GM19463 (cell line): ENCODE measurements around the gene ZNF860.
A peak's percentile ranks its signal among the peaks of the same experiment; 100 is the strongest.
"Not testable (repeated sequence)": the region's sequence is repeated elsewhere in the genome, so short reads cannot be mapped to it uniquely, and the experiment has no call there.

Experiments
- ATAC-seq: cut with Tn5 transposase; IDR thresholded peaks from one replicate; pipeline ENCODE4 v1.9.1; 2021; ENCODE audit warnings: mild to moderate bottlenecking, moderate library complexity; ENCODE audit not compliant: unreplicated experiment

Gene ZNF860

DNA sequence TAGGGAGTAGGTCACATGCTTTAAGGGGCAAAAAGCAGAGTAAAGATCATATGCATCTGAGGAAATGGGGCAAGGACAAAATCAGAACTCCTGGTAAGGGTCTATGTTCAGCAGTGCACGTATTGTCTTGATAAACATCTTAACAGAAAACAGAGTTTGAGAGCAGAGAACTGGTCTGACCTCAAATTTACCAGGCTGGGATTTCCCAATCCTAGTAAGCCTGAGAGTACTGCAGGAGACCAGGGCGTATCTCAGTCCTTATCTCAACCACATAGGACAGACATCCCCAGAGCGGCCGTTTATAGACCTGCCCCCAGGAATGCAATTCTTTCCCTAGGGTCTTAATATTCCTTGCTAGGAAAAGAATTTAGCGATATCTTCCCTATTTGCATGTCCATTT lies 13.5 kb downstream of the ZNF860 start:
- ATAC-seq, result not testable (repeated sequence)

DNA sequence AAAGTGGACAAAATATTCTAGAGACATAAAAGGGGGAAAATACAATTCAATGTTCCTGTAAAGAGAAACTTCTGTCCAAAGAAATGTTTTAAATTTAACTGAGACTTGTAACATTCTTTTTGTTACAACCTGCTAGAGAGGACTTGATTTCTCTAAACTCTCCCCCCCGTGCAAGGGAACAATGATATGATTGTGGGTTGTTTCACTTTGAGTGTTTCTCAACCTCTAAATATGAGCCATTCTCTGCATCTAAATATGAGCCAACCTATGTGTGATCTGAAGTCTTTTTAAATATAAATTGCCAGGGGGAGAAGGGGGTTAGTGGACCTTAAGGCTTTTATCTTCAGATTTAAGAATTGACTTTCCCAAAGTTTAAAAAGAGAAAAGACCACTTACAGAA lies 14.6 kb downstream of the ZNF860 start:
- ATAC-seq, result no peak

DNA sequence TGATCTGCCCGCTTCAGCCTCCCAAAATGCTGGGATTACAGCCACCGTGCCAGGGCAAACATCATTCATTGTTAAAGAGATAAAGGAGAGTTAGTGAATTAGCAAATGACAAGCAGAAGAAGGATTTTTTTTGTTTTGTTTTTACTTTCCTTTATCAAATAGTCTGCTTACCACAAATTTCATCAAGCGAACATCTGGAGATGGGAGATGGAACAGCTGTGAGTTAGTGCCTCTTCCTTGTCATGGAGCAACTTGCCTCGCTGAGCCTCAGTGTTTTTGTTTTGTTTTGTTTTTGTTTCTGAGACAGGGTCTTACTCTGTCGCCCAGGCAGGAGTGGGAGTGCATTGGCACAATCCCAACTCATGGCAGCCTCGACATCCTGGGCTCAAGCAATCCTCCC lies 15.9 kb downstream of the ZNF860 start:
- ATAC-seq, result no peak

DNA sequence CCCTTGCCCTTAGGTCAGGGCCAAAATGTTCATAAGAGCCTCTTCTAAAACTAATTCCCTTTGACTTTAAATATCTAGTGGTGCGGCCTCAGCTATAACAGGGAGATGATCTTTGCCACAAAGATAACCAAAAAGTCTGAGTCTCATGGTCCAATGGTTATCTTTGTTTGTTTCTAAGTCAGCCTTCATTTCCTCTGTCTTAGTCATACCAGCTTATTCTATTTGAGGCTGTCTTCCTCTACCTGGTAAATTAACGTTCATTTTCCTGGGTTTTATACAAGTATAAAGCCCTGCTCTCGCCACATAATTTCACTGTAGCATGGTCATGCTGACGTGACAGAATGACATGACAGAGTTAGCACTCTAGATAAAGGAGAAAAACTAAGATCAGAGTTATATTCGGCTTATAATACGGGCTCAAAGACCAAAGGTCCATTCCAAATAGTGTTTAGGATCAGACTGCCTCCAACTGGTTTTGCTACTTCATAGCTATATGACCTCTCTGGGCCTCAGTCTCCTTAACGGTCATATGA lies 18.4 kb downstream of the ZNF860 start:
- peak; percentile 78 for ATAC-seq

DNA sequence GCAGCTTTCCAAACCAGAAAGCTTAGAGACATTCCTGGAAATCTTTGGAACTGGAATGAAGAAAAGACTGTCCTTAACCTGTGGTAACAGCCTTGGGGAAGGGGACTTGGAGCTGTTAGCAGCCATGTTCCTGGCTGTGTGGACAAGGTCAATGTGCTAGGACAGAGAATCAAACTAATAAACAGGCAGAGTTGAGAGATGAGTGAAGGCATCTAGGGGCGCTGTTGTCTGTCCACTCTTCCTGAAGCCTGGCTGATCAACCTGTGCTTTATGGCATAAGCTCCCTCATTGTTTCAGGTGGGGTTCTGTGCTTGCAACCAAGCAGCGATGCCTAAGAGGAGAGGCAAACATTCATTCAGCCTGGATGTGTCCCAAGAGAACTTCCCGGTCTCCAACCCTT lies 19.3 kb downstream of the ZNF860 start:
- ATAC-seq, result no peak

DNA sequence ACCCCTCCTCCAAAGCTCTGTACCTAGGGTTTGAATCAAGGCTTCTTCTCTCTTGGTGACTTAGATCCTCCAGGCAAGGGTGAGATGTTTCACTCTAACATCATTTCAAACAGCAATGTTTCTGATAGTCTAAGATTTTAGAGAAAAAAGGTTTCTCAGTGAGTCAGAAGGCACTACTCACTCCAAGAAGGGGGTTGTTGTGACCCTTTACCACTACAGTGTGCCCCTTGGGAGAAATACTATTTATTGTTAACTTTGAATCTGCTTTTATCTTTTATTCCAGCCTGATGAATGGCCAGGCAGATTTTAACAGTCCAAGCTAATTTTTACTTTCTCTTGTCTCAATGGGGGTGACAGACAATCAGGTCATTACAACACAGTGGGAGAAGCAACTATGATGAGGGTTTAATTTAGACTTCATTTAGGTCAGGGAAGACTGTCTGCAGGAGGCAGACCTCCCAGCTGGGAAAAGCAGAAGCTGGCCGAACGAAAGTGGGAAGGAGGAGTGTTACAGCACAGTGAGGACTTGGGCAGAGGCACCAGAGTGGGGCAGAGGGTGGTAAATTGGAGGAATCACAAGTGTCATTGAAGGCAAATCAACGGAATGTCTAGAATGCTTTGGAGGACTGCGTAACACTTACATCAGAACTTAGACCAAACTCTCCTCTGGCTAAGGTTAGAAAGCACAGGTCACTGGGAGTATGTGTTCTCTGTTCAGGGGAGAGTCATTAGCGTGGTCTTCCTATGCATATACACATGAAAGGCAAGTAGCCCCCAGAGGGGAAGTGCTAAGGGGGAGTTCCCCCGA lies 21.2 kb downstream of the ZNF860 start:
- ATAC-seq, result no peak

DNA sequence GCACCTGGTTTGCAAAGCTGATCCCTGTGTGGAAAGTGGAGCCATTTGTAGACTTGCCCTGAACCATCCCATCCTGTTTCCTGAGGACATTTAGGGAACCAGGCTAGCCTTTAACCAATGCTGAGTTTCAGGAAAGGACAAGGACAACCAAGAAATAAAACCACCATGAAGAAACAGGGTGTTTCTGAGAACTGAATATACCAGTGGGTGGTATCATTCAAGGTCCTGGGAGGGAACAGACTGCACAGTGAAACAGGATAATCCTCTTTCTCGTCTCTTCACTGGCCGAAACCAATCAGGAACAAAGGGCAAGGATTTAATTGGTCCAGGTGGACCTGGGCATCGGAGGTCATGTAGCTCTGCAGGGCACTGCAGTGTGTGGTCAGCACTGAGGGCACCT lies 21.8 kb downstream of the ZNF860 start:
- ATAC-seq, result no peak

DNA sequence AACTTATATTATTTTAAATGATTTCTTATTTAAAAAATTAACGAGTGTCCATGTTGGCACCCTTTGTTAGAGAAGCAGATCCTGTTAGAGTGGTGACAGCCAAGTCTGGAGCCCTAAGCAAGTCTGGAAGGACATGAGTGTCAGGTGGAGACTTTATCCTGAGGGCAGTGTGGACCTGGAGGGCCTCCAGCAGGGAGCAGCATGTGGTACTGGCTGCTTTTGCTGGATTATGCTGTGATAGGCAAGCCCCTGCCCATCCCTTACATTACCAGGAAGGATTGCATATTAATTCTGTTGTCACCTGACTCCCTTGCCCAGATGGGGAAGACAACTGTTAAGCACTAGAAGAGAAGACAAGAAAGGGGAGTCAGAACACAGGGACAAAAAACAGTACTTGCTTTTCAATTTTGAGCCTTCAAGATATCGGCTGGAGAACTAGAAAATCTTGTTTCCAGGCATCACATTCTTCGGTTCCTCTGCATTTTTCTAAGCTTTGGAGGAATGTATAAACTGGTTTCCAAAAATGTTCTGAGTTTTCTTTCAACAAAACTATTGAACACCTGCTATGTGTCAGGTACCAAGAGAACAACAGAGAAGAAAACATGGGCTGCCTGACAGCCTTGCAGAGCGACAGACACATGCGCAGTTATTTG lies 22.7 kb downstream of the ZNF860 start:
- no peak for ATAC-seq

DNA sequence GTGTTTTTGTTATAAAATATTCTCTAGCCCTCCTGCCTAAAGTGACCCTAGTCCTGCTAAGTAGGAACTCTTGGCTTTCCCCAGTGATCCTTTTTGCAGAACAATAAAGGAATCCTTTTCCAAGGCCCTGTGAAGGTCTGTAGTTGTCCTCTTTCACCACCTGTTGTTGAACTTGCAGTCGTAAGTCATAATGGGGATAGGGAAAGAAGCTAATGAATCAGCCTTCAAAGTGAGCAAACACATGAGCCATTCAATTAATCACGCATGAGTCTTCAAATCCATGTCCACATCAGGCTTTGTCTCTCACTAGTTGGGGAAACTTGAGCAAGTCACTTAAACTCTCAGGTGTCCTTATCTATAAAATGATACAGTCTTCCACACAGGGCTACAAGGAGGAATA lies 27.6 kb downstream of the ZNF860 start:
- ATAC-seq, result no peak

DNA sequence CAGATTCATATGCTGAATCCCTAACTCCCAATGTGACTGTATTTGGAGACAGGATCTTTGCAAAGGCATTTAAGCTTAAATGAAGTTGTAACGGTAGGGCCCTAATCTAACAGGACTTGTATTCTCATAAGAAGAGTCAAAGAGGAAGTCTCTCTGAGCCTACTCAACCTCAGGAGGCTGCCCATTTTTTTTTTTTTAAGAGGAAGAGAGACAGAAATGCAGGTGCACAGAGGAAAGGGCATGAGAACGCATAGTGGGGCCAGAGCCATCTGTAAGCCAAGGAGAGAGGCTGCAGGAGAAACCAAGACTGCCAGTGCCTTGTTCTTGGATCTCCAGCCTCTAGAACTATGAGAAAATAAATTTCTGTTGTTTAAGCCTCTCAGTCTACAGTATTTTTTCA lies 28.4 kb downstream of the ZNF860 start:
- ATAC-seq, result no peak

DNA sequence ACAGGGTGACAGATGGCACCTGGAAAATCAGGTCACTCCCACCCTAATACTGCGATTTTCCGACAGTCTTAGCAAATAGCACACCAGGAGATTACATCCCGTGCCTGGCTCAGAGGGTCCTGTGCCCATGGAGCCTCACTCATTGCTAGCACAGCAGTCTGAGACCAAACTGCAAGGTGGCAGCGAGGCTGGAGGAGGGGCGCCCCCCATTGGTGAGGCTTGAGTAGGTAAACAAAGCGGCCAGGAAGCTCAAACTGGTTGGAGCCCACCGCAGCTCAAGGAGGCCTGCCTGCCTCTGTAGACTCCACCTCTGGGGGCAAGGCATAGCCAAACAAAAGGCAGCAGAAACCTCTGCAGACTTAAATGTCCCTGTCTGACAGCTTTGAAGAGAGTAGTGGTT lies 29.1 kb downstream of the ZNF860 start:
- not testable (repeated sequence) for ATAC-seq

DNA sequence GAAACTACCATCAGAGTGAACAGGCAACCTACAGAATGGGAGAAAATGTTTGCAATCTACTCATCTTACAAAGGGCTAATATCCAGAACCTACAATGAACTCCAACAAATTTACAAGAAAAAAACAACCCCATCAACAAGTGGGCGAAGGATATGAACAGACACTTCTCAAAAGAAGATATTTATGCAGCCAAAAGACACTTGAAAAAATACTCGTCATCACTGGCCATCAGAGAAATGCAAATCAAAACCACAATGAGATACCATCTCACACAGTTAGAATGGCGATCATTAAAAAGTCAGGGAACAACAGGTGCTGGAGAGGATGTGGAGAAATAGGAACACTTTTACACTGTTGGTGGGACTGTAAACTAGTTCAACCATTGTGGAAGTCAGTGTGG lies 34.1 kb downstream of the ZNF860 start:
- not testable (repeated sequence) for ATAC-seq

DNA sequence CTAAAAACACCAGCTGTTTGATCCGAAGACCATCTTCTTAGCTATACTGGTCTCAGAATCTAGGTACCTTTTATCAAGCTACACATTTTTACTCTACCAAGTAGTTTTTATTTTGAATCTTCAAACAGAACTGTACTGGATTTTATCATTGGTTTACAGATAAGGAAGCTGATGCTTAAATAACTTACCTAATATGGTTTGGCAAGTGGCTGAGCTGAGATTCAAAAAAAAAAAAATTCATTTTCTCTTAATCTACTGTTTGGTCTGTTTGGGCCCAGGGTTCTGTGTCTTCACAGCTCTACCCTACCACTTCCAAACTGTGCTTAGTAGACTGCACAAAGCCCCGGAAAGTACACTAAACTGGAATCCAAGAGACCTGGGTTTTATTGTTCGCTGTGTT lies 35.7 kb downstream of the ZNF860 start:
- ATAC-seq, result no peak

DNA sequence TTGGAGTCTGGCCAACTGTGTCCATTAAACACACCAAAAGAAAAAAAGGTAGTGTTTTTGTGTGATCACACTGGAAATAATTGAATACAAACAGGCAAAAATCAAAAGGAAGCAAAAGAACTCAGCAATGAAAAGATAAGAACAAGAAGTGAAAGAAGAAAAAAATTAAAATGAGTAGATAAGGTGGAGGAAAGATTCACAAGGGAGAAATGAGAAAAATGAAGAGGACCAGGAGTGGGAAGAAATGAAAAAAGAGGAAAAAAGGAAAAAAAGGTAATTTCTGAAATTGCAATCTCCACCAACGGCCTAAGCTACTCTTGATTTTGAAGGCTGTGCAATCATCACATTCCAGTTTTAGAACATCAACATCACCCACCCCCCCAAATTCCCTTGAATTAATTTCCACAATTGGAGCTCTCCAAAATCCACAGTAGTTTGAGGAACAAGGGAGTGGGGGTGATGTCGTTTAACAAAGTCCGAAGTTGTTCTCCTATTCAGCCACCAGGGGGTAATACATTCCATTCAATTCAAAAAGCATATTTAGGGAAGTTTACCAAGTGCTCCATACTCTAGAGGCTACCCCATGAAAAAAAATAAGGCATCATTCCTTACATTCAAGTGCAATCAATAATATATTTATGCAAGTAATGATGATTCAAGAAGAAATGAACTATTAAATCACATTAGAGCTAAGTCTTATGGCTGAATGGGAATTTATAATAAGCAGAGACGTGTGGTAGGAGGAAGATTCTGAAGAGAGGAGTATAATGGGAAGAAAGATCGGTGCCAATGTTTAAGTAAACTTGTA lies 37.4 kb downstream of the ZNF860 start:
- no peak for ATAC-seq

DNA sequence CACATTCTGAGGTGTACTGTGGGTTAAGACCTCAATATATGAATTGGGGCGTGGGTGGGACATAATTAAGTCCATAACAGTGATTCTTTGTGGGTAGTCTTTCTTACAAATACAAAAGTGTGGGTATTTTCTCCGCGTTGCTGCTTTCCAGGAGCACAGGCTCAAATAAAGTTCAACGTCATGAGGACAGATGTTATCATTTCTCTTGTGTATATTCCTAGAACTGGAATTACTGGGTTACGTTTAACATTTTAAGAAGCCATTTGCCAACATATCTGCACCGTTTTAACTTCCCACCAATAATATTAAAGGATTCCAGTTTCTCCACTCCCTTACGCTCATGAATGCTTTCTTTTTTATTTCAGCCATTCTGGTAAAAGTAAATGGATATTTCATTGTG lies 39.6 kb downstream of the ZNF860 start:
- ATAC-seq, result no peak

DNA sequence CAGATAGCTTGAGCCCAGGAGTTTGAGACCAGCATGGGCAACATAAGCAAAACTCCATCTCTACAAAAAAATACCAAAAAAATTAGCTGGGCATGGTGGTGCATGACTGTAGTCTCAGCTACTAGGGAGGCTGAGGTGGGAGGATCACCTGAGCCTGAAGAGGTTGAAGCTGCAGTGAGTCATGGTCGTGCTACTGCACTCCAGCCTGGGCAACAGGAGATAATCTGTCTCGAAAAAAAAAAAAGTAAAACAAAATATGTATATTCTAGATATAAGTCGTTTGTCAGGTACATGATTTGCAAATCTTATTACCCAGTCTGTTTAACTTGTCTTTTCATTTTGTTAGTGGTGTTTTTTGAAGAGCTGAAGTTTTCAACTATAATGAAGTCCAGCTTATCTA lies 40.2 kb downstream of the ZNF860 start:
- no peak for ATAC-seq

DNA sequence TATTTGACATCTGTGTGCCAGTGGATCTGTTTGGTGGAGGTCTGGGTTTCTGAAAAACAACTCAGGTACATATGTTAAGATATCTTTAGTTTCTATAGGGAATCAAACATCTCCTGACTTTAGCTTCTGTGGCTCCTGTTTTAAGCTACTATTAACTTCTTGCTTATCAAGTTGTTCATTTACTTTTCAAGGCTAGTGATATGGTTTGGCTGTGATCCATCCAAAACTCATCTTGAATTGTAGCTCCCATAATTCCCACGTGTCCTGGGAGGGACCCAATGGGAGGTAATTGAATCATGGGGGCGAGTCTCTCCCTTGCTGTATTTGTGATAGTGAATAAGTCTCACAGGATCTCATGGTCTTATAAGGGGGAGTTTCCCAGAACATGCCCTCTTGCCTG lies 41.4 kb downstream of the ZNF860 start:
- no peak for ATAC-seq

DNA sequence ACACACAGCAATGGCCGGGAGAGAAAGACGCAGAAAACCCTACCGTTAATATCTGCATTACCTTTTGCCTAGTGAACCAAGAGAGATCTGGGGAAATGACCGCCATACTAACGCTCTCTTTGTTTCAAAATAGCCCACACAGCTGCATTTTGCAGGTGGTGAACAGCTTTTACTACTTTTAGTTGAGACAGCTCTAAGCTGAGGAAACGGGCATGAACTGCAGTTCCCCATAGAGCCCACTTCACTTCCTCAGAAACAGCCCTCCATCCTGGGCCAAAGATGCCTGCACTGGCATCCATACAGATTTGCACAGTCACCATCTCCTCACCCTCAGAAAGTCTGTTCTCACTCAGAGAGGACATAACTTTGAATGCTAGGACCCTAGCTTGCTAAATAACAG lies 45.0 kb downstream of the ZNF860 start:
- no peak for ATAC-seq

DNA sequence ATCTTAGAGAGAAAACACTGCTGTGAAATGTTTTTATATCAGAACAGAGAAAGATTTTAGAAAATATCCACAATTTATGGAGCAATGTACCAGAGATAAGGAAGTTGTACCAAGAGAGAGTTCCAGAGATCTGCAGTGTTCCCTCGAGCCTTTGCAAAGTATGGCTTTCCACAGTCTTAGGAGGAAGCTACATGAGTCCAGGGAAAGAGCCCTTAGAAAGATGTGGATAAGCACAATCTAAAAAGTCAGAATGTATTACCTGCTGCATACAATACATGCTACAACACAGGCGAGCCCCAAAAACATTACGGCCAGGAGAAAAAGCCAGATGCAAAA lies 56.4 kb downstream of the ZNF860 start:
- ATAC-seq, result no peak

DNA sequence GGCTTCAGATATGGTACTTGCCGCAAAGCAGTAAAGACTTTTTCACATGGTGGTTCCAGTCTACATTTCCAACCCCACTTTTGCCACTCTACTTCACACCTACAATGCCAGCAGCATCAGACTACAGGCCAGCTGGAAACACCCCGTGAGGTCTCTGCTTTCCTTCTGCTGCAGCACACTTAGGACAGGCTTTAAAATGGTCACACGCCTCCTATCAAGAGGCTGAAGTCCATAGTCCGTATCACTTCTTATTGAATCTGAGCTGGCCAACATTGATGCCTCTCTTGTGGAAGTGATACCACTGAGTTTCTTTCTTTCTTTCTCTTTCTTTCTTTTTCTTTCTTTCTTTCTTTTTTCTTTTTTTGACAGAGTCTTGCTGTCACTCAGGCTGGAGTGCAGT lies 59.8 kb downstream of the ZNF860 start:
- no peak for ATAC-seq
